Measurements from ENCODE around the gene SYNM.

Gene SYNM

GRCh38 chr15:99167201-99167600 lies 62.3 kb downstream of the SYNM start:
- no peak for DNase-seq (ENCODE audit: low read depth in 2 of 2)

DNA sequence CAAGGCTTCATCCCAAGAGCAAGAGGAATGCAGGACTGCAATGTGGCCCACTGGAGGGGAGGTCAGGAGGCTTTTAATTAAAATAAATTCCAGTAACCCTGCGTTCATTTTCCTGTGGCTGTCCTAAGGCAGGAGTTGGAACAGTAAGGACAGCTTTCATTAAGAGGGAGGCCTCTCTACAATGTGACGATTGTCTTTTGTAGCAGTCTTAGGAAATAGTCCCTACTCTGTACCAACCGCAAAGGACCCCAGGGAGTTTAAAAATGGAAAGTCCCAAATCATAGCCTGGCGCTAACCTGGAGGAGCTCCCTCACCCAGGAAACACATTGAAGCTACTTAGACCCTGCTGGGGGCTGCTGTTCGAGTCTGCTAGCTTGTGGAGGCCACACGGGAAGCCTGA lies 62.8 kb downstream of the SYNM start:
- DNase-seq (ENCODE audit: low read depth in 2 of 2) = no peak

- no peak for DNase-seq (ENCODE audit: low read depth in 2 of 2)
Observed at GRCh38 chr15:99168601-99169580, 64.0 kb downstream of the SYNM start.

DNA sequence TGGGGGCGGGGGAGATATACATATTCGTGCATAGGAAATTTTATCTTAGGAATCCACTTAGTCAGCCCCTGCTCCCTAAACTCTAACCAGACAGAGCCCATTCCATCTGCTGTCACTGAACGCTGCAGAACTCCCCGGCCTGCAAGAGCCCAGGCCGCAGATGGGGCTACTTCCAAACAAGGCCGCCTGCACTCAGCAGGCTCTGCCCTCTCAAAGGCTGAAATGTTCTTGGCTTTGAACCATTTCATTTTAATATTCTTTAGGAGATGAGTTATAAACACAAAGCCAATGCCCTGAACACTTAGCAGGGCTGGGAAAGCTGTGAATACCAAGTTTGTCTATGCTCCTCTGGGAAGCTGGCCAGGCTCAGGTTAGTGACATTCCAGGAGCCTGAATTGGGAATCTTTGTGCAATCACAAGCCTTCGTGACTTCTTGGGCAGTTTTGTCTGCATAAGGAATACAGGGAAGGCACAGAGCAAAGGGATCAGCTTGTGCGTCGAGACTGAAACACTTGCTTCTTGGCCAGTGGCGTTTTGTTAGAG lies 65.0 kb downstream of the SYNM start:
- DNase-seq (ENCODE audit: low read depth in 2 of 2) = no peak

GRCh38 chr15:99170476-99171065 lies 65.7 kb downstream of the SYNM start:
- DNase-seq (ENCODE audit: low read depth in 2 of 2) = no peak

DNA sequence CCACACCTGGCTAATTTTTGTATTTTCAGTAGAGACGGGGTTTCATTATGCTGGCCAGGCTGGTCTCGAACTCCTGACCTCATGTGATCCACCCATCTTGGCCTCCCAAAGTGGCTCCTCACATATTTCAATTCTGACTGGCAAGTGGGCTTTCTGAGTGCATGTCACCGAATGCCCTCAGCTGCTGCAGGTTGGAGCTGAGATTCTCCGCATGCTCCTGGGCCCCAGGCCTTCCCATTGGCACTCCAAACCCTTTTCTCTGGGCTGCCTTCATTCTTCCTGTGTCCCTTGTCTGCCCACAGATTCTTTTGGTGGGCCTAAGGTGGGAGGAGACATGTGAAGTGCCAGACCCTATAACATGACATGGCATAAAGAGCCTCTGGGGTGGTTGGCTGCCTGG lies 67.3 kb downstream of the SYNM start:
- no peak for DNase-seq (ENCODE audit: low read depth in 2 of 2)

DNA sequence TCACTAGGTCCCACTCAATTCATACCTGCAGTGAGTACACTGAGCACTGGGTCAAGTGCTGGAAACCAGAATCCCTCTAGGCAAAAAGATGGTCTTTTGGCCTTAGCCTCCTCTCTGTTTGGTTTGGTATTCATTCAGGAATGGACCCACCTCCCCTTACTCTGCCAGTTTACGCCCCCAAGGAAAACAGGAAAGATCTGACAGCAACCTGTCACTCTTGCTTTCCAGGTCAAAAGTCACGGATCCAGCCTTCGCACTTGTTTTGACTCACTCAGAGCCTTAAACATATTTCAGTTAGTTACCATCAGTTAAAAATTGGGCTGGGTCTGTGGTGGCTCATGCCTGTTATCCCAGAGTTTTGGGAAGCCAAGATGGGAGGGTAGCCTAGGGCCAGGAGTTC lies 68.1 kb downstream of the SYNM start:
- DNase-seq (ENCODE audit: low read depth in 2 of 2) = no peak

- DNase-seq (ENCODE audit: low read depth in 2 of 2) = no peak
Observed at GRCh38 chr15:99174567-99175395, 69.9 kb downstream of the SYNM start.

GRCh38 chr15:99176757-99177156 lies 71.9 kb downstream of the SYNM start:
- DNase-seq (ENCODE audit: low read depth in 2 of 2) = no peak

DNA sequence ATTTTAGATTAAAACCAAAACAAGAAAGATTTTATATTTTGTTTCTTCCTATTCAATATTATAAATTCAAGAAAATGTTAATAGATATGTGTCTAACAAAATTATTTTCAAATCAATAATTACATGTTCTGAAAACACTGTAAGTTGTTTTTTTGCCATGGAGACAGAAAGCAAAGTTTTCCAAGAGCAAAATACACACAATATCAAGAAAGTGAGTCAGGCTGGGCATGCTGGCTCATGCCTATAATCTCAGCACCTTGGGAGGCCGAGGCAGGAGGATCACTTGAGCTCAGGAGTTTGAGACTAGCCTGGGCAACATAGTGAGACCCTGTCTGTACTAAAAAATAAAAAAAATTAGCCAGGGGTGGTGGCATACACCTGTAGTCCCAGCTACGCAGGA lies 72.8 kb downstream of the SYNM start:
- no peak for DNase-seq (ENCODE audit: low read depth in 2 of 2)

DNA sequence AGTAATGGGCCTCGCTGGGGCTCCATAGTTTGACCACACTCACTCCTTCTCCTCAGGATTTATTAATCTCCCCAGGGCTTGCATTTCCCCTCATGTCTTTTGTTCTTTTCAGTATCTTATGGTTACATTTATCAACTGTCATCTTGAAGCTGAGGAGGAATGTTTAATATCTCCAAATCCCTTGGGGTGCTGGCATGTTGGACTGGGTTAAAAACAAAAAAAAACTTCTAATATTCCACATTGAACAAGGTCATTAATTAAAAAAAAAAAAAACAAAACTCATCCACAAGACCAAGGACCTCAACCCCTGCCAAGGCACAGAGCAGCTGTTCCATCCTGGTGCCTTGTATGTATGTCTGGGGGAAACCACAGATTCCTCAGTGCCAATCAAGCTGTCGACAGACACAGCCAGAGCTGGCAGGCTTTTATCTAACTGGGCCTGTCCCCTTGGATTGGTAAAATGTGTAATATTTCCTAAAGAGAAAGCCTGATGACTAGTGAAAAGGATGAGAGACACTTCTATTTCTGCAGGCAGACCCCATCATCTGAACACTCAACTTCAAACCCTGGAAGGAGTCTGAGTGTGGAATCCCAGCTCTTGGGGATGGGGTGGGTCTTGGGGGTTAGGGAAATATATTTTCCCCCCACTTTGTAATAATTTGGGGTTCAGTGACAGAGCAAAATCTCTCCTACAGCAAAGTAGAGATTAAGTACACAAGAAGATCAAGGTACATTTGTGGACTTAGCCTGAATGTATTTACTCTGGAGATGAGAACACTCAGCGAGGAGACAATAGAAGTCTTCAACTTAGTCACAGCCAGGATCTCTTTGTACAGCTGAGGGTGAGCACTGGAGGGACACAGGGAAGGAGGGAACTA lies 75.4 kb downstream of the SYNM start:
- no peak for DNase-seq (ENCODE audit: low read depth in 2 of 2)

GRCh38 chr15:99180964-99181306 lies 76.1 kb downstream of the SYNM start:
- DNase-seq (ENCODE audit: low read depth in 2 of 2) = no peak

DNA sequence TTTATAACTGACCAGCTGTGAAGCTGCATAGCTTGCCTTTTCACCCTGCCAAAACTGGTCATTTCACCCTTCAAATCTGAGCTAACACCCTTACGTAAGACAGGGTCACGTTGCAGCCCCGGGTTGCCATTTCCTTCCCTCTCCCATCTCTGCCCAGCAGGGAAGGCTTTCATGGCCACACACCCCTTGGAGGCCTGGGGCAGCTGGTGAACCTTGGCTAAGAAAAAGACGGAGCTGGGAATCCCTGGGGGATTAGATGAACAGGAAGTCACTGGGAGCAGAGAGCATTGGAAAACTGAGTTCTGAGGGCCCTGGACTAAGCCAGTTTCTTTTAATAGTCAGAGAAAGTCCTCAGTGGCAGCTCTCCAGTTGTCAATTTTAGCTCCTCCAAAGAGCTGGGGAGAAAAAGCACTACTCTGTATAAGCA lies 76.7 kb downstream of the SYNM start:
- DNase-seq (ENCODE audit: low read depth in 2 of 2) = no peak

DNA sequence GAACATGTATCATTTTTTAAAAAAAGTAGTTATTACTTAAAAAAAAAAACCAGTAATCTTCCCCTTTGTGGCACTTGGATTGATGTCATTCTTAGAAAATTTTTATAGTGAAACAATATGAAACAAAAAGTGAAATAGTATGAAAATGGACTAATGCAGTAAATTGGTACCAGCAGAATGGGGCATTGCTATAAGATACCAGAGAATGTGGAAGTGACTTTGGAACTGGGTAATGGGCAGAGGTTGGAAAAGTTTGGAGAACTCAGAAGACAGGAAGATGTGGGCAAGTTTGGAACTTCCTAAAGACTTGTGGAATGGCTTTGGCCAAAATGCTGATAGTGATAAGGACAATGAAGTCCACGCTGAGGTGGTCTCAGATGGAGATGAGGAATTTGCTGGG lies 77.9 kb downstream of the SYNM start:
- DNase-seq (ENCODE audit: low read depth in 2 of 2) = no peak

Data from stimulated activated CD4-positive, alpha-beta T cell treated with anti-CD3 and anti-CD28 coated beads, Interleukin-15, amount 100 ng/mL, for 48 hours (primary cell).